ENCODE measurements around the gene CGB7. TPM values are rescaled to one million over a fixed set of nuclear protein-coding genes. Genes with fewer than 3 reads are reported as not detected.
A peak's percentile ranks its signal among the peaks of the same experiment; 100 is the strongest.
"Not testable (repeated sequence)": the region's sequence is repeated elsewhere in the genome, so short reads cannot be mapped to it uniquely, and the experiment has no call there.

CGB7 gene
- total RNA-seq, result not detected
- long read RNA-seq, result 0 reads

- no peak for DNase-seq (ENCODE audit: low spot score)
These were observed at the start of gene CGB7 for GRCh38 chr19:49057636-49058234. Gene CGB7, minus strand, starts transcription at chr19:49057749. Its CDS starts 2,374 bp downstream, at chr19:49055375.

- no peak for DNase-seq (ENCODE audit: low spot score)
These were observed 49.1 kb upstream of the CGB7 start for GRCh38 chr19:49106648-49107135.

- DNase-seq (ENCODE audit: low spot score), result no peak
These were observed 46.8 kb upstream of the CGB7 start for GRCh38 chr19:49104229-49104864.

- DNase-seq (ENCODE audit: low spot score), result no peak
These were observed 46.0 kb upstream of the CGB7 start for GRCh38 chr19:49103331-49104085.

- DNase-seq (ENCODE audit: low spot score), result no peak
These were observed 44.8 kb upstream of the CGB7 start for GRCh38 chr19:49102303-49102702.

GRCh38 chr19:49101160-49101559, 43.6 kb upstream of the CGB7 start:
- DNase-seq (ENCODE audit: low spot score), result no peak

- no peak for DNase-seq (ENCODE audit: low spot score)
These were observed 41.2 kb upstream of the CGB7 start for GRCh38 chr19:49098795-49099194.

- DNase-seq (ENCODE audit: low spot score), result no peak
These were observed 40.1 kb upstream of the CGB7 start for GRCh38 chr19:49097453-49098288.

- no peak for DNase-seq (ENCODE audit: low spot score)
These were observed 37.2 kb upstream of the CGB7 start for GRCh38 chr19:49094505-49095482.

- no peak for DNase-seq (ENCODE audit: low spot score)
These were observed 35.1 kb upstream of the CGB7 start for GRCh38 chr19:49092686-49093085.

- DNase-seq (ENCODE audit: low spot score), result no peak
These were observed 34.0 kb upstream of the CGB7 start for GRCh38 chr19:49091391-49092038.

- no peak for DNase-seq (ENCODE audit: low spot score)
These were observed 28.7 kb upstream of the CGB7 start for GRCh38 chr19:49086296-49086695.

- DNase-seq (ENCODE audit: low spot score), result no peak
These were observed 28.3 kb upstream of the CGB7 start for GRCh38 chr19:49085868-49086232.

- DNase-seq (ENCODE audit: low spot score), result peak; percentile 100
These were observed 27.7 kb upstream of the CGB7 start, which contains the start of gene SNRNP70 for GRCh38 chr19:49085020-49085867. Gene SNRNP70, plus strand, starts transcription at chr19:49085451. Its CDS starts 964 bp downstream, at chr19:49086415.

GRCh38 chr19:49084206-49085019, 26.9 kb upstream of the CGB7 start:
- DNase-seq (ENCODE audit: low spot score), result no peak

- no peak for DNase-seq (ENCODE audit: low spot score)
These were observed 23.7 kb upstream of the CGB7 start for GRCh38 chr19:49081273-49081672.

GRCh38 chr19:49080392-49080791, 22.8 kb upstream of the CGB7 start:
- no peak for DNase-seq (ENCODE audit: low spot score)

- not testable (repeated sequence) for DNase-seq (ENCODE audit: low spot score)
These were observed 17.3 kb upstream of the CGB7 start for GRCh38 chr19:49074869-49075268.

All from mesenteric fat pad (tissue), 1 donor.